Activated CD4-positive, CD25-positive, alpha-beta regulatory T cell treated with anti-CD3 and anti-CD28 coated beads, Interleukin-2, amount 50 U/mL, for 72 hours (primary cell): ENCODE measurements around the gene POMC.
"Not testable (repeated sequence)": the region's sequence is repeated elsewhere in the genome, so short reads cannot be mapped to it uniquely, and the experiment has no call there.

Experiments
- DNase-seq: peaks from one replicate; pipeline ENCODE4 v3.0.0; 2021

Gene POMC

DNA sequence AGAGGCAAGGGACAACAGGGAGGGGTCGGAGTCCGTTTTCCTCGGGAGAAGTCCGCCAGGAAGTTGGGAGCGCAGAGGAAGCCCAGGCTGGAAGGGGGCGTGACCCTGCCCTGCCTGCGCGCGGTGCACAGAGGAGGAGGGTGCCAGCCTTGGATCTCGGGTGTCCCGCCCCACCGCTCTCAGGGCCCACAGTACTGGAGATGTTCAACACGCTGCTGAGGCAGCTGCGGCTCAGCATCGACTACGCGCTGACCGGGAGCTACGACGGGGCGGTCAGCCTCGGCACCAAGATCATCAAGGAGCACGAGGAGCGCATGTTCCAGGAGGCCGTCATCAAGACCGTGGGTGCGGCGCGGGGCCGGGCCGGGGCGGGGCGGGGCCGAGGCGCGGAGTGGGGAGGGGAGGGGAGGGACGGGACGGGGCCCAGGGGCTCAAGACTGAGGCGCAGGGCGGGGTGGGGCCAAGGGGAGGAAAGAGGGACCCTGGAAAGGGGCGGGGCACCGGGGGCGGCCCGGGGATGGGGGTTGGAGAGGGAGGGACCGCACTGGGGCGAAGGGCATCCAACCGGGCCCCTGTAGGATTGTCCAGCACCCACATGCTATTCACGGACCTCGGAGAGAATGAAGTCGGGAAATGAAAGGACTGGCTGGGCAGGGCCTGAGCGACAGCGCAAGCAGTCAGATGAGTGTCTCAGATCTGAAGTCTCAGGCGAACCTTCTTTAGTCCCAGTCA is 36.6 kb downstream of the POMC start:
- no peak for DNase-seq

GRCh38 chr2:25131253-25131566 is 37.2 kb downstream of the POMC start:
- no peak for DNase-seq

- no peak for DNase-seq
Measured at GRCh38 chr2:25129901-25130520, 38.4 kb downstream of the POMC start.

GRCh38 chr2:25127646-25128045 is 40.7 kb downstream of the POMC start:
- no peak for DNase-seq

GRCh38 chr2:25127071-25127470 is 41.3 kb downstream of the POMC start:
- not testable (repeated sequence) for DNase-seq

DNA sequence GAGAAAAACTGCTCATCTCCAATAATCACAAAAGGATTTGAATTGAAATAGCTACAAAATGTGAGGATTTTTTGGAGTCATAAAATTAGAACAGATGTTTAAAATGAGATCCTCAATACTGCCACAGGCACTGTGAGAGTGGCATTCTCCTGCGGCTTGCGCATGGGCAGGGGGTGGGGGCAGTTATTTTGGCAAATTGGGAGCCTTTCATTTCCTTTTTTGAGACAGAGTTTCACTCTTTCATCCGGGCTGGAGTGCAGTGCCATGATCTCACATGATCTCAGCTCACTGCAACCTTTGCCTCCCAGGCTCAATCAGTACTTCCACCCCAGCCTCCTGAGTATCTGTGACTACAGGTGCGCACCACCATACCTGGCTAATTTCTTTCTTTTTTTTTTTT is 42.4 kb downstream of the POMC start:
- DNase-seq = no peak

- DNase-seq = no peak
Measured at GRCh38 chr2:25125189-25125588, 43.2 kb downstream of the POMC start.

DNA sequence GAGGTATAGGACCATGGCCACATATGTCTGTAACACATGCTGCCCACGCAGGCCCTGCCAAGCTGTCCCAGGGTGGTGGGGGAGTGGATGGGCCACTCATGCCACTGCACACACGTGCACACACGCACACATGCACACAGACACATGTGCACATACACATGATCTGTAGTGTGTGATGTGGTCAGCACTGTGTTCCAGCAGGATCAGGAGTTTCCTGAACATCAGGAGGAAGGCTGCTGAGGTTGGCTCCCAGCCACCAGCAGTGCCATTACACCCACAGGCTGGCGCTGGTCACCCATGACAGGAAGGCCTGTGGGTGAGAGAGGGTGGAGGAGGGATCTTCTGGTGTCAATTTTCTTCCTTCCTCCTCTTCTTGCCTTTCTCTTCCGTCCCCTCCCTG is 44.7 kb downstream of the POMC start:
- DNase-seq = no peak

- no peak for DNase-seq
Measured at GRCh38 chr2:25122367-25122766, 46.0 kb downstream of the POMC start.

DNA sequence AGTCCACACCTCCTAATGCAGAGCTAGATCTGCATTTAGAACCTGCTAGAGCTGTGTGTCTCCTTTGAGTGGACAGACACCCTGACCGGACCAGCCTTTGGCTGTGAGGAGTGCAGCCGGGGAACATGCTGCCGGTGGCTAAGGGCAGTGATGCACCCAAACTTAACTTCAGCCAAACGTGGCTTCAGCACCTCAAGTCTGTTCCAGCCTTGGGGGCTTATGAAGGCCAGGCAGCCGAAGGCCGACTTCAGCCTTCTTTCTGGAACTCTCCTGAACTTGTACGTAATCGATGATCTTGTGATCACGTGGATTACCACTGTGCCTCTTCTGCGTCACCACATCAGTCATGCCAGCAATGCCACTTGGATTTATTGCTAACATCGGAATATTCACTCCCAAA is 49.1 kb downstream of the POMC start:
- no peak for DNase-seq

GRCh38 chr2:25116956-25117355 is 51.4 kb downstream of the POMC start:
- DNase-seq = no peak

GRCh38 chr2:25115902-25116301 is 52.5 kb downstream of the POMC start:
- DNase-seq = no peak

- no peak for DNase-seq
Measured at GRCh38 chr2:25115249-25115883, 53.0 kb downstream of the POMC start.

DNA sequence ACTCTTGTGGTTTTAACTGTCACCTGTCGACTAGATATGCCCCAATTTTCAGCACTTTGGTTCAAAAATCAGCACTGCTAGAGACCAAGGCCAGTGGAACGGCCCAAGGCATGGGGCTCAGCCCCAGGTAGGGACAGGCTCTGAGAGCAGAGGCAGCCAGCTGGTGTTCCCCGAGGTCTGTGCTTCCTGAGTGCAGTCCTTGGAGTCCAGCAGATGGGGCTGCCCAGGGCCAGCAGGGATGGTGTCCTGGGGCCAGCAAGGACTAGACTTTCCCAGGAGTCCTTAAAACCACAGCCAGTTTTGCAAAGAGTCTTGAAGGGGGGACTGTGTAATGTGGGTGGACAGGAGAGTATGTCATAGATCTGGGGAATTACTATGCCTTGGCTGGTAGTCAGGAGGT is 56.3 kb downstream of the POMC start:
- no peak for DNase-seq
